Stimulated activated CD4-positive, alpha-beta T cell treated with anti-CD3 and anti-CD28 coated beads, TNF-alpha, amount 100 ng/mL, for 1 hour (primary cell): ENCODE results near the gene ARHGAP28.
"Not testable (repeated sequence)": the region's sequence is repeated elsewhere in the genome, so short reads cannot be mapped to it uniquely, and the experiment has no call there.

ENCODE experiments used
- DNase-seq, 3 donors: peaks; one replicate each; pipeline ENCODE4 v3.0.0-alpha.2; 2020; ENCODE audit warnings: low read depth in 3 of 3, low spot score in 1 of 3

The ARHGAP28 gene

DNA sequence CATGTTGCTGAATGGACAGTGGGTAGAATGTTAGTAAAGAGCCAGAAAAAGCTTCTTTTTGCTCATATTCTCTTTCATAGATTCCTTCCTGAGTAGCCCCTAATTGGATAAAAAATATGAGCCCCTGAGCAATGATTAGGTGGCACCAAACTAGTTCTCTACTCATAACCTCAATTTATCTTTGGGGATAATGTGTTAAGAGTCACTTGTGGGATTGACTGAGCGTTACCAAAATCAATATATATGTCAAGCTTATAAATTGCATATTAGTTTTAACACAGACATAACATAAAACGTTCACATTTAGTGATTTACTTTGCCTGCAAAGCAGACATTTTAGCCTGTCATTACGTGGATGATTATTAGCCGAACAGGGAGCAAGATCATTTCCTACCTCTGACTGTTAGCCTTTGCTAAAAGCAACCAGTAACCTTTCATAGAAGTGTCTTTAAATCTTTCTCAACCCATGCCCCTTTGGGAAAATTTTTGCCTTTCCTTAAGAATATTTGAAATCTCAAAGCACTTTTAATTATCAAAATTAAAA lies 85.4 kb downstream of the ARHGAP28 start:
- DNase-seq, result no peak

GRCh38 chr18:6816154-6816553 lies 86.6 kb downstream of the ARHGAP28 start:
- DNase-seq, result no peak

DNA sequence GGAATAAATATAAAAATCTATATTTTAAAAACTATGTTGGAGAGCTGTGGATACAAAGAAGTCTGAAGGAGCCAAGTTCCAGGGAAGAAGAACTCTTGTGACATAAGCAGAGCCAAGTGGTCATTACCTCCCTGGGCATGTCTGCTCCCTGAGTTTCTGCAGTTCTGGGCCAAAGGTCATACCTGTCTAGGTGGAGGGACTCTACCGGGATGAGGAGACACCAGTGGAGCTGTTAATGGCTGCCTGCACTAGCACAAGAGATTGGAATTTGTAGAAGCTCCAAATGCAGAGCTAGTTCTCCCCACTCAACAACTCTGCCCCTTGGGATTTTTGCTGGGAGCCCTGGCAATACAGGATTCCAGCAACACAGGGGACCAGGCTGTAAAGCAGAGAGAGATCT lies 89.8 kb downstream of the ARHGAP28 start:
- DNase-seq, result no peak

DNA sequence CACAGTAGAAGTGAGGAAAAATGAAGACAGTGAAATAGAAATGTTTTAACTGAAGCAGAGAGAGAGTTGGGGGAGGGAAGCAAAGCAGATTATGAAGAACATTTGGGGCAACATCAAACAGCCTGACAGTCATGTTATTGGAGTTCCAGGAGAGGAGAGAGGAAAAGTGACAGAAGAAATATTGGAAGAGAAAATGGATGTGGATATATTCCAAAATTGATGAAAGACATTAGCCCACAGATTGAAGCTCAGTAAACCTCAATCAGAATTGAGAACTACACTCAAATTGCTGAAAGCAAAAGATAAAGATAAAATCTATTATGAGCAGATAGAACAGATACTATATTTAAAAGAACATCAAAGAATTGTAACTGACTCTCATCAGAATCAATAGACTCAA lies 90.8 kb downstream of the ARHGAP28 start:
- DNase-seq, result no peak

DNA sequence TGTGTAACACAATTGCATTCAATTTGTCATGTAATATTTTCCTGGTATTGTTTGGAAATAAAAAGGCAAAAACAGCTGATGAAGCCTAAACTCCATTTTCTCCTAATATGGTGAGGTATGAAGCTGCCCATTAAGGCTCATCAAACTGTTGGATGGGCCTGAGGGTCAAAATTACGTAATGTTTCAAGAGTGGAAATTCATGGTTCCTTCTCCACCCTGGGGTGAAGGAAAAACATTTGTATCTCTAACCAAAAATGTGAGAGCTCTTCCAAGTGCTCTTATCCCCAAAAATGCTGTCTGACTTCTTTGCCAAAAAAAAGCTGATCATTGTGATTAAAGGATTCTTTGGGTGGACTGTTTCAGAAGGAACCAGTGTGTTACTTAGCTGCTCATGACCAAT lies 91.8 kb downstream of the ARHGAP28 start:
- DNase-seq, result no peak

GRCh38 chr18:6827161-6827560 lies 97.6 kb downstream of the ARHGAP28 start:
- DNase-seq, result not testable (repeated sequence)

- DNase-seq, result not testable (repeated sequence)
Observed at GRCh38 chr18:6827566-6827965, 98.0 kb downstream of the ARHGAP28 start.

DNA sequence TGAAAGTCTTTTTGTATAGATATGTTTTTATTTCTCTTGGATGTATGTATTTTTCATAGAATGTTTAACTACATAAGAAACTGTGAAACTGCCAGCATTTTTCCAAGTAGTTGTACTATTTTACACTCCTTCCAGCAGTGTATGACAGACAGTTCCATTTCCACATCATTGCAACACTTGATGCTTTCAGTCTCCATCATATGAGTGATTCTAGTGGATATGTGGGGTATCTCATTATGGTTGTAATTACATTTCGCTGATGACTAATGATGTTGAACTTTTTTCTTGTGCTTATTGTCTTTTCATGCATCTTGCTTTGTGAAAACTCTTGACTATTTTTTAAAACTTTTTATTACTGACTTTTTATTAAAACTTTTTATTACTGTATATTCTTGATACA lies 101.4 kb downstream of the ARHGAP28 start:
- DNase-seq, result no peak

- DNase-seq, result no peak
Observed at GRCh38 chr18:6835345-6835744, 105.8 kb downstream of the ARHGAP28 start.

DNA sequence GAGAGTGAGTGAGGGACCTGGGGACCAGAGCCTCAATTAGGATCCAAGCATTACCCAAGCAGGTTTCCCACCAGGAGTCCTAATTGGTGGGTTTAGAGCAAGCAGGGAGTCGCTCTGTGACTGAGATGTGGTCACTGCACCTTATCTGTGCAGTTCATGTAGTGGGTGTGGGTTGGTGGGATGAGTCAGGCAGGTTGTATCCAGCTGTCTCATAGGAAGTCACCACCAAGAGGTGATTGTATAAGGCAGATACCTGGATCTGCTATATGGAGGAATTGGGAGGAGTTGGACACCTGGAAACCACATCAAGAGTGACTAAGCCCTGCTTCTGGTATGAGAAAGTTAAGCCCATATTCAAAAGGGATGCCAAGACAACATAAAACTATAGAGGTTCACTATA lies 106.8 kb downstream of the ARHGAP28 start:
- DNase-seq, result no peak

- DNase-seq, result no peak
Observed at GRCh38 chr18:6837904-6838303, 108.4 kb downstream of the ARHGAP28 start.

DNA sequence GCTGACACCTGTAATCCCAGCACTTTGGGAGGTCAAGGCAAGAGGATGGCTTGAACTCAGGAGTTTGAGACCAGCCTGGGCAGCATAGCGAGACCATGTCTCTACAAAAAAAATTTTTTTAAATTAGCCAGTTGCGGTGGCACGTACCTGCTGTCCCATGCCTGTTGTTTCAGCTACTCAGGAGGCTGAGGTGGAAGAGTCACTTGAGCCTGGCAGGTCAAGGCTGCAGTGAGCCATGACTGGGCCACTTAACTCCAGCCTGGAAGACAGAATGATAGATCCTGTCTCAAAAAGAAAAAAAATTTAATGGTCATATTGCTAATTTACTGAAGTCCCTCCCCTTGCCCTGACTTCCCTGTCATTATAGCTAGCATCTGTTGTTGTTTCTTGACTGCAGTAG lies 112.6 kb downstream of the ARHGAP28 start:
- no peak for DNase-seq

DNA sequence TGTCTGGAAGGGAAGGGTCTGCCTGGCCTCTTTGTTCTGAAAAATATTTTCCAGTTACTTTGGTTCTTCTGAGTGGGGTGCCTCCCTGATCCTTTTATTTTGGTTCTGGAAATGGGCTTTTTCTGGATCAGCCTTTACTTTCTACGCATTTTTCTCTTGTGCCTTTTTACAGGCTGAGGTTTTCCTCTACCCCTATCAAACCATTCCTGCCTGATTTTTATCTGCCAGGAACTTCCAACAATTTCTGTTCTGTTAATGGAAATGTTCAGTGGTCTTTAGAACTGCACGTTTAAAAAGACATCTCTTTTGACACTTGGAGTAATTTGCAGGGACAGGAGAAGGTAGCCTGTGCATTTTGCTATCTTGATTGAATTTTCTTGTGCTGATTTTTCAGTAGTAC lies 113.8 kb downstream of the ARHGAP28 start:
- DNase-seq, result no peak

- DNase-seq, result not testable (repeated sequence)
Observed at GRCh38 chr18:6845521-6845920, 116.0 kb downstream of the ARHGAP28 start.

GRCh38 chr18:6850396-6850795 lies 120.9 kb downstream of the ARHGAP28 start:
- no peak for DNase-seq

DNA sequence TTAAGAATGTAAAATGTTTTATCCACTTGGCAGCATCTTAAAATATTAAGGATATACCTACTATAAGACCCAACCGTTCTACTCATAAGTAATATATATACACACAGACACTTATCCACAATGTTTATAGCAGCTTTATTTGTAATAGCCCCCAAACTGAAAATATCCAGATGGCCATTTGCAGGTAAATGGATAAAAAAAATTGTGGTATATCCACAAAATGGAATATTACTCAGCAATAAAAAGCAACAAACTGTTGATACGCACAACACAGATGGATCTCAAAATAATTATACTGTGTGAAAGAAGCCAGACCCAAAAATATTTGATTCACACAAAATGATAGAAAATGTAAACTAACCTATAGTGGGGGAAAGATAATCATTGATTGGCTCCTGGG lies 122.0 kb downstream of the ARHGAP28 start:
- no peak for DNase-seq

DNA sequence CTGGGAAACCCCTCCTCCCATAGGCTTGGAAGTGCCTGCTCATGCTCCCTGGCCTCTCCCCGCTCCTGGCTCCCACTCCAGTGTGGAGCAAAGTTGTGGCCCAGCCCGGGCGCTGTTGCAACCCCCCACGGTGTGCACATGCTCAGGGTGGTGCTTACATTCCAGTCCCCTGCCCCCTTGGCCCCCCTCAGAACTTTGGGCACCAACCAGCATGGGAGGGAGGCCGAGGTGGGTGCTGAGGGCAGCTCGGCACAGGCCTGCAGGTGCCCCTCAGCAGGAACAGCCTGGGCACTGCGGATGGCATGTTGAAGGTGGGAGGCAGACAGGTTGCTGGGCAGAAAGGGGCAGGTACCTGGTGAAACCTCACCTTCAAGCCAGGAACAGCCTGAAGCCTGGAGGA lies 125.3 kb downstream of the ARHGAP28 start:
- DNase-seq, result no peak

DNA sequence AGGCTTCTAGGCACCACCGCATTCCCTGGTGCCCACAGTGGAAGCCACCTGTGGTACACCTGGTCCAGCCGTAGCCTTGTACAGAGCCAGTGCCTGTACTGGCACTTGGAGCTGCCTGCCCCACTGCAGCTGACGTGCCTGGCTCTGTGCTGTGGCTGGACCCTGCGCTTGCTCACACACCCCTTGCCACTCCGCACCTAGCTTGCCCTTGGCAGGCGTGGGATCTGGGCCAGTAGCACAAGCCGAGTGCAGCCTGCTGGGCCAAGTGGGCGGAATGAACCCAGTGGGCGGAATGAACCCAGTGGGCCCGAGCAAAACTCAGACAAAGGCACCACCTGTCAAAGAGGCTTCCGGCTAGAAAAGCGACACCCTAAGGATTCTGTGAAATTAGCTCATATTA lies 126.3 kb downstream of the ARHGAP28 start:
- DNase-seq, result no peak

- DNase-seq, result no peak
Observed at GRCh38 chr18:6857300-6857699, 127.8 kb downstream of the ARHGAP28 start.

GRCh38 chr18:6859676-6860422 lies 130.3 kb downstream of the ARHGAP28 start:
- DNase-seq, result no peak

GRCh38 chr18:6860804-6861448 lies 131.4 kb downstream of the ARHGAP28 start:
- DNase-seq, result no peak

DNA sequence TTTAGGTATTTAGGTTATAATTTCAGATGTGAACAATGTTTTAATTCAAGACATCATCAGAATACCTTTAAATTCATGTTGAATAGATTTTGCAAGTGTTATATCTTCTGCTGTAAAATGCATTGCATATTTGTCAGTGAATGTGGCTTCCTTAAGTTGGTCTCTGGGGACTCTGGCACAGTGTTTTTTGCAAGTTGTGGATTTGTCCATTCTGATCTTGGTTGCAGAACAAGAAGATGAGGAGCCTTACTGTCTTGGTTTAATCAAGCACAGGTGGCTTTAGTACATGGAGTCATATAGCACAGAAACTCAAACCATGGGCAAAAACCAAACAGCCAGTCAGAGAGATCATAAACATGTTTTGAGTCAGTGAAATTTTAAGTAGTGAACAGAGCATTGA lies 135.7 kb downstream of the ARHGAP28 start:
- DNase-seq, result no peak
